HG03520 (cell line): ENCODE results near the gene DOCK2.
"Not testable (repeated sequence)": the region's sequence is repeated elsewhere in the genome, so short reads cannot be mapped to it uniquely, and the experiment has no call there.

Experiments
- ATAC-seq: cut with Tn5 transposase; IDR thresholded peaks from one replicate; pipeline ENCODE4 v1.9.1; 2021; ENCODE audit warnings: mild to moderate bottlenecking, moderate library complexity; ENCODE audit not compliant: unreplicated experiment

Gene DOCK2

GRCh38 chr5:170077526-170077925 lies 440.5 kb downstream of the DOCK2 start:
- ATAC-seq = no peak

- no peak for ATAC-seq
Observed at GRCh38 chr5:170078458-170078857, 441.4 kb downstream of the DOCK2 start.

GRCh38 chr5:170078931-170079330 lies 441.9 kb downstream of the DOCK2 start:
- no peak for ATAC-seq

GRCh38 chr5:170080217-170080616 lies 443.1 kb downstream of the DOCK2 start:
- no peak for ATAC-seq

- no peak for ATAC-seq
Observed at GRCh38 chr5:170080786-170081445, 443.8 kb downstream of the DOCK2 start.

- ATAC-seq = no peak
Observed at GRCh38 chr5:170081616-170082015, 444.5 kb downstream of the DOCK2 start.

GRCh38 chr5:170082701-170083100 lies 445.6 kb downstream of the DOCK2 start:
- ATAC-seq = no peak

GRCh38 chr5:170087168-170087817 lies 450.2 kb downstream of the DOCK2 start:
- no peak for ATAC-seq

GRCh38 chr5:170092455-170093101 lies 455.5 kb downstream of the DOCK2 start:
- ATAC-seq = no peak

GRCh38 chr5:170094329-170094728 lies 457.3 kb downstream of the DOCK2 start:
- not testable (repeated sequence) for ATAC-seq

- no peak for ATAC-seq
Observed at GRCh38 chr5:170095646-170096045, 458.6 kb downstream of the DOCK2 start.

- ATAC-seq = no peak
Observed at GRCh38 chr5:170097934-170098333, 460.9 kb downstream of the DOCK2 start.

GRCh38 chr5:170100066-170100943 lies 463.2 kb downstream of the DOCK2 start:
- ATAC-seq = no peak

- no peak for ATAC-seq
Observed at GRCh38 chr5:170103447-170103846, 466.4 kb downstream of the DOCK2 start.

GRCh38 chr5:170104299-170104698 lies 467.2 kb downstream of the DOCK2 start:
- no peak for ATAC-seq

- ATAC-seq = no peak
Observed at GRCh38 chr5:170104710-170105109, 467.6 kb downstream of the DOCK2 start.

- no peak for ATAC-seq
Observed at GRCh38 chr5:170105642-170106611, 468.9 kb downstream of the DOCK2 start, which contains the start of gene FOXI1. FOXI1 (plus strand) TSS chr5:170105897; CDS start chr5:170105958, 61 bp downstream.

GRCh38 chr5:170107674-170108073 lies 470.6 kb downstream of the DOCK2 start:
- ATAC-seq = no peak

- no peak for ATAC-seq
Observed at GRCh38 chr5:170108266-170108785, 471.3 kb downstream of the DOCK2 start.
